Measurements from ENCODE around the gene RBM23. TPM values are rescaled to one million over a fixed set of nuclear protein-coding genes. Genes with fewer than 3 reads are reported as not detected.

The RBM23 gene
- total RNA-seq, 4 donors from 2014 or later: 49.7 to 2,239 (median 990) TPM

DNA sequence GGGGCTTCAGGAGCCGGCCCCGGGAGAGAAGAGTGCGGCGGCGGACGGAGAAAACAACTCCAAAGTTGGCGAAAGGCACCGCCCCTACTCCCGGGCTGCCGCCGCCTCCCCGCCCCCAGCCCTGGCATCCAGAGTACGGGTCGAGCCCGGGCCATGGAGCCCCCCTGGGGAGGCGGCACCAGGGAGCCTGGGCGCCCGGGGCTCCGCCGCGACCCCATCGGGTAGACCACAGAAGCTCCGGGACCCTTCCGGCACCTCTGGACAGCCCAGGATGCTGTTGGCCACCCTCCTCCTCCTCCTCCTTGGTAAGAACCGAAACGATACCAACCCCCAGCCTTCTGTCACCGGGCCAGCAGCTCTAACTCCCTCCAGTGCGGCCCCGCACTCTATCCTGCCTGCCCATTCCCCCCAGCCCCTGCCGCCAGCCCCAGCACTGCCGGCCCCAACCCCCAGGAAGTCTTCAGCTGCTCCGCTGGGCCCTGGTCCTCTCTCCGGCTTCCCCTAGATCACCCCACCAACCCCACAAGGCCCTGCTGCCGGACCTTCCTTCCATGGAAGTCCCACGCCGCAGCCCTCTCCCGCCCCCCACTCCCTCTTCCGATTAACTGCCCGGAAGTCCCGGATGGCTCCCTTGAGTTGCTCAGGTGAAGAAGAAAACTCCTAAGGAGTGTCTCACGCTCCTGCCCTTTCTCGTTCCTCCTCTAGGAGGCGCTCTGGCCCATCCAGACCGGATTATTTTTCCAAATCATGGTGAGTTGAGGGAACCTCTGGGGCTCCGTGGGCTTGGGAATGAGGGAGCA lies 46.7 kb downstream of the RBM23 start:
- Histone ChIP-seq H3K27me3 (no peaks in the 10 kb centered on the region), H3K9me3 (no peaks in the 10 kb centered on the region), H3K4me3 (peak overlapping the region; percentile 74 to 86), H3K4me1 (peaks cover 4% of the 10 kb centered on the region in 2 donors), H3K27ac (peak overlapping the region; percentile 97 to 100), H3K36me3 (no peaks in the 10 kb centered on the region)
- intact Hi-C loops (cut with DNase I; ENCODE audit: low total_unique reads): no loop called here
- TF ChIP-seq, protein P1, sequence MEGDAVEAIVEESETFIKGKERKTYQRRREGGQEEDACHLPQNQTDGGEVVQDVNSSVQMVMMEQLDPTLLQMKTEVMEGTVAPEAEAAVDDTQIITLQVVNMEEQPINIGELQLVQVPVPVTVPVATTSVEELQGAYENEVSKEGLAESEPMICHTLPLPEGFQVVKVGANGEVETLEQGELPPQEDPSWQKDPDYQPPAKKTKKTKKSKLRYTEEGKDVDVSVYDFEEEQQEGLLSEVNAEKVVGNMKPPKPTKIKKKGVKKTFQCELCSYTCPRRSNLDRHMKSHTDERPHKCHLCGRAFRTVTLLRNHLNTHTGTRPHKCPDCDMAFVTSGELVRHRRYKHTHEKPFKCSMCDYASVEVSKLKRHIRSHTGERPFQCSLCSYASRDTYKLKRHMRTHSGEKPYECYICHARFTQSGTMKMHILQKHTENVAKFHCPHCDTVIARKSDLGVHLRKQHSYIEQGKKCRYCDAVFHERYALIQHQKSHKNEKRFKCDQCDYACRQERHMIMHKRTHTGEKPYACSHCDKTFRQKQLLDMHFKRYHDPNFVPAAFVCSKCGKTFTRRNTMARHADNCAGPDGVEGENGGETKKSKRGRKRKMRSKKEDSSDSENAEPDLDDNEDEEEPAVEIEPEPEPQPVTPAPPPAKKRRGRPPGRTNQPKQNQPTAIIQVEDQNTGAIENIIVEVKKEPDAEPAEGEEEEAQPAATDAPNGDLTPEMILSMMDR (IDR thresholded peaks at IDR 0.05): peak; percentile 92 to 95 (median 93)
- TF ChIP-seq POLR2A (IDR thresholded peaks at IDR 0.05): peak; percentile 14 to 28
- peak; percentile 89 to 92 for DNase-seq

DNA sequence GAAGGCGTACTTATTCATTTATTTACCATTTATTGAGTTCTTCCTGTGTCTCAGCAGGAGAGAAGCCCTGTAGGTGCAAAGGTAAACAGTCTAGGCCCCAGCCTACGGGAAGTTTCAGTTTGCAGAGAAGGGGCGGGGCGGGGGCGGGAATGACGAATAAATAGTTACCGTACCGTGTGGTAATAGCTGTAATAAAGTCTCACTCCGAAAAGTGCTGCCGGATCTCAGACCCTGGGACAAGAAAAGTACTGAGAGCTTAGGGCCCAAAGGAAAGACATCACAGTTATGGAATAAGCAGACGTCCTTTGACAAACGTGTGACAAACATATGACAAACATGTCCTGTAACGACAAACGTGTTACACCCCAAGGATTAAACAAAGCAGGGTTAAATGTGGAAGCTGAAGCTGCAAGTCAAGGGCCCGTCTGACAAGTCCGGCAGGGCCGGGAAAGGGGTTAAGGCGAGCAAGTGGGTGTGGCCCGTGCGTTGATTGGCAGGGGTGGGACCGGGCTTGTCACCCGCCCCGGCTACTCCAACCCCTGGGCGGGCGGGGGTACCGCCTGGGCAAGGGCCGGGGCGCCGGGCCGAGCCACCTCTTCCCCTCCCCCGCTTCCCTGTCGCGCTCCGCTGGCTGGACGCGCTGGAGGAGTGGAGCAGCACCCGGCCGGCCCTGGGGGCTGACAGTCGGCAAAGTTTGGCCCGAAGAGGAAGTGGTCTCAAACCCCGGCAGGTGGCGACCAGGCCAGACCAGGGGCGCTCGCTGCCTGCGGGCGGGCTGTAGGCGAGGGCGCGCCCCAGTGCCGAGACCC lies 47.5 kb downstream of the RBM23 start, which contains the start of gene LRP10:
Gene LRP10, plus strand, starts transcription at position 517 of the 809 bp plus-strand sequence. CDS start 564 bp downstream, outside the sequence.
- Histone ChIP-seq H3K4me3 (peak within 1 kb of the TSS; percentile 74 to 86), H3K9me3 (no peaks in the 10 kb centered on the region), H3K27ac (peak within 1 kb of the TSS; percentile 97 to 100), H3K36me3 (no peaks in the 10 kb centered on the region), H3K27me3 (no peaks in the 10 kb centered on the region), H3K4me1 (peaks cover 4% of the 10 kb centered on the region in 2 donors)
- intact Hi-C loops (cut with DNase I; ENCODE audit: low total_unique reads): no loop called here
- TF ChIP-seq POLR2A (IDR thresholded peaks at IDR 0.05): peak; percentile 83 to 89
- TF ChIP-seq, protein P1 (IDR thresholded peaks at IDR 0.05): peak in 2 of 4 experiments; percentile 4 to 23
- DNase-seq: peak; percentile 90 to 93

DNA sequence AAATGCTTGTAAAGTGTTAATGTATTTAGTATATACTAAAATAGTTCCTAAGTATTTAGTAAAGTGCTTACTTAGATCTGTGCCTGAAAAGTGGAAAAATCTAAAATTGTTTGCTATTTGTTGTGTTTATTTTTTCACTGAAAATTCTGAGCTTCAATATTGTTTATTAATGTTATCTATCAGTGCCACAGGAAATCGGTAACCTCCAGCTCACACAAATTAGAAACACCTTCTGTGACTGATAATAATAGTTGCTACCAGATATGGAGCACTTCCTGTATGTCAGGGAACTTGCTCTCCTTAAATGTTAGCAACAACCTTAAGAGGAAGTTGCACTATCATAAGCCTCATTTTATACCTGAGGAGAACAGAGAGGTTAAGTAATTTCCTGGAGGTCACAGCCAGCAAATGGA lies 48.1 kb downstream of the RBM23 start:
- DNase-seq: no peak
- no peaks in the 10 kb centered on the region for H3K27me3 ChIP-seq
- H3K9me3 ChIP-seq: no peaks in the 10 kb centered on the region
- H3K4me1 ChIP-seq: peaks cover 4% of the 10 kb centered on the region in 2 donors
- H3K4me3 ChIP-seq: peak overlapping the region; percentile 74 to 86
- TF ChIP-seq, protein P1 (IDR thresholded peaks at IDR 0.05): no peak
- TF ChIP-seq POLR2A (IDR thresholded peaks at IDR 0.05): no peak
- intact Hi-C loops (cut with DNase I; ENCODE audit: low total_unique reads): no loop called here
- no peaks in the 10 kb centered on the region for H3K36me3 ChIP-seq
- H3K27ac ChIP-seq: peak overlapping the region; percentile 97 to 100

DNA sequence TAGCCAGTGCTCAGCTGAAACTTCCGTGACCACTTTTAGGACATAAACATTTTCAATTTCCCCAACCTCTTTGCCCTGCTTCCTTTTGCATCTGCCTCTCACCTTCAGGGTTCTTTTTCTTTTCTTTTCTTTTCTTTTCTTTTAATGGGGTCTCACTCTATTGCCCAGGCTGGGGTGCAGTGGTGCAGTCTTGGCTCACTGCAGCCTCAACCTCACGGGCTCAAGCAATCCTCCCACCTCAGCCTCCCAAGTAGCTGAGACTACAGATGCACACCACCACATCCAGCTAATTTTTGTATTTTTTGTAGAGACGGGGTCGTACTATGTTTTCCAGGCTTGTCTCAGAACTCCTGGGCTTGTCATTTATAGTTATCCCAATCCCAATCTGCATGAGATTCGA lies 52.1 kb downstream of the RBM23 start:
- Histone ChIP-seq H3K27me3 (no peaks in the 10 kb centered on the region), H3K27ac (no peak overlapping the region), H3K4me1 (peaks cover 4% of the 10 kb centered on the region in 2 donors), H3K9me3 (no peaks in the 10 kb centered on the region), H3K4me3 (no peak overlapping the region), H3K36me3 (no peaks in the 10 kb centered on the region)
- no peak for DNase-seq
- TF ChIP-seq POLR2A (IDR thresholded peaks at IDR 0.05): no peak
- TF ChIP-seq, protein P1 (IDR thresholded peaks at IDR 0.05): no peak
- intact Hi-C loops (cut with DNase I; ENCODE audit: low total_unique reads): no loop called here

Data from uterus (tissue), 4 donors.